ENCODE results near the gene UROC1. TPM values are rescaled to one million over a fixed set of nuclear protein-coding genes. Genes with fewer than 3 reads are reported as not detected.

The UROC1 gene
- total RNA-seq, 1 experiment from 2014 or later = not detected

GRCh38 chr3:126528800-126529541 is 11.4 kb upstream of the UROC1 start:
- Histone ChIP-seq H4K91ac (ENCODE audit: insufficient read length, low read depth, low read length) (no peak overlapping the region), H3K9ac (ENCODE audit: extremely low read depth, insufficient read length, low read length) (no peak overlapping the region), H3K56ac (ENCODE audit: insufficient read length, low read depth, low read length) (no peak overlapping the region), H3T11ph (ENCODE audit: low read length) (no peak overlapping the region), H3K23me2 (ENCODE audit: insufficient read length, low read depth, low read length, poor library complexity, severe bottlenecking) (no peaks in the 10 kb centered on the region), H3K79me2 (ENCODE audit: insufficient read depth, low read length) (no peaks in the 10 kb centered on the region), H2AFZ (ENCODE audit: low read length) (no peak overlapping the region), H3K23ac (ENCODE audit: insufficient read length, low read depth, low read length) (no peak overlapping the region), H3K79me1 (ENCODE audit: insufficient read depth, low read depth, low read length, poor library complexity, severe bottlenecking) (no peaks in the 10 kb centered on the region), H3K4me2 (ENCODE audit: insufficient read depth, insufficient read length, low read length) (no peak overlapping the region), H3K27ac (ENCODE audit: insufficient read length, low read depth, low read length) (no peak overlapping the region), H2BK15ac (ENCODE audit: low read depth, low read length) (no peak overlapping the region), H4K20me1 (ENCODE audit: control insufficient read depth, insufficient read depth, insufficient read length) (no peaks in the 10 kb centered on the region), H3K9me3 (ENCODE audit: control insufficient read depth, low read depth, low read length) (no peaks in the 10 kb centered on the region), H2BK20ac (ENCODE audit: low read depth, low read length, poor library complexity, severe bottlenecking) (no peak overlapping the region), H4K5ac (ENCODE audit: insufficient read length, low read depth, low read length) (no peak overlapping the region), H3K14ac (ENCODE audit: insufficient read depth, low read length) (no peak overlapping the region; the same call in 1 of the 2 replicates), H3K18ac (ENCODE audit: insufficient read length, low read depth, low read length) (no peak overlapping the region), H3K4ac (ENCODE audit: low read depth, low read length) (no peak overlapping the region), H2BK120ac (ENCODE audit: low read depth, low read length, poor library complexity, severe bottlenecking) (no peak overlapping the region), H2BK12ac (ENCODE audit: insufficient read length, low read depth, low read length) (no peak overlapping the region), H4K8ac (replicated peaks; ENCODE audit: insufficient read length, low read depth, low read length) (no peak overlapping the region), H3K27me3 (ENCODE audit: insufficient read depth, low read length) (no peaks in the 10 kb centered on the region), H2AK5ac (ENCODE audit: insufficient read length, low read length) (no peak overlapping the region), H2BK5ac (ENCODE audit: insufficient read length, low read length) (no peak overlapping the region), H3K4me1 (ENCODE audit: insufficient read depth, low read length) (no peaks in the 10 kb centered on the region)
- H3K4me1 Mint-ChIP-seq = peaks cover 3 to 13% of the 10 kb centered on the region in 2 experiments; a peak in 3 of 4 replicates
- H3K27ac Mint-ChIP-seq = peak overlapping the region in 1 of 3 experiments; percentile 52; a peak in 2 of 7 replicates
- no peaks in the 10 kb centered on the region; a peak in 1 of 7 replicates for H3K36me3 Mint-ChIP-seq (ENCODE audit: insufficient read depth in 1 of 3, low read depth in 3 of 3)
- DNase-seq = no peak
- no CpG with 5 or more reads among the region's 14 CpGs for WGBS (ENCODE audit: extremely low coverage, insufficient read length, low lambda C conversion rate)
- TF ChIP-seq CTCF (conservative IDR thresholded peaks at IDR 0.05) = peak; percentile 31; the same call in 1 of the 3 replicates
- peaks cover 28% of the 10 kb centered on the region for H3K27me3 Mint-ChIP-seq (ENCODE audit: low read depth)
- no peak overlapping the region for H3K4me3 Mint-ChIP-seq
- H3K9me3 Mint-ChIP-seq = no peaks in the 10 kb centered on the region
